Upper lobe of left lung (tissue), 4 donors: ENCODE data around the gene B3GNT3.

Experiments used
- POLR2A ChIP-seq, 4 donors: fragments of 450-650 bp; IDR thresholded peaks; one replicate each; pipeline ENCODE4 v1.5.1; 2016 to 2017; ENCODE audit warnings: antibody characterized with exemption in 4 of 4, mild to moderate bottlenecking in 2 of 4
- TF ChIP-seq, protein P1 (sequence below), 6 experiments: fragments of 450-650 bp in 4 of 6; fragments of 200-600 bp in 2 of 6; sonication (generic) in 2 of 6; IDR thresholded peaks; one replicate each; pipeline ENCODE4 v1.5.1; 2016 to 2019; ENCODE audit warnings: antibody characterized with exemption in 6 of 6

DNA sequence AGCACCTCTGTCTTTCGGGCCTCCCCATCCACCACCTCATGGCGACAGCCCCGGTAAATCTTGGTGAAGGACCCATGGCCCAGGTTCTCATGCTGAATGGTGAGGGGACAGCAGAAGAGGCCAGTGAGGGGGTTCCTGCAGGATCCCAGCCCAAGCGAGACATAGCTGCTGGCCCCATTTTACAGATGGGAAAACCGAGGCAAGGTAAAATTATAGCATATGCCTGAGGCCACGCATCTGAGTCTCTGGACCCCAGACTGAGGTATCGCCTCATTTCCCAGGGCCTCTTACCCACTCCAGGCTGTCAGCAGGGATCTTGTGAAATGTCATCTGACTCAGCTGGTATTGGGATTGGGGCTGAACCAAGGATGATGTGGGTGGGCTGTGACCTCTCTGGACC, 43.0 kb downstream of the B3GNT3 start:
- TF ChIP-seq, protein P1, sequence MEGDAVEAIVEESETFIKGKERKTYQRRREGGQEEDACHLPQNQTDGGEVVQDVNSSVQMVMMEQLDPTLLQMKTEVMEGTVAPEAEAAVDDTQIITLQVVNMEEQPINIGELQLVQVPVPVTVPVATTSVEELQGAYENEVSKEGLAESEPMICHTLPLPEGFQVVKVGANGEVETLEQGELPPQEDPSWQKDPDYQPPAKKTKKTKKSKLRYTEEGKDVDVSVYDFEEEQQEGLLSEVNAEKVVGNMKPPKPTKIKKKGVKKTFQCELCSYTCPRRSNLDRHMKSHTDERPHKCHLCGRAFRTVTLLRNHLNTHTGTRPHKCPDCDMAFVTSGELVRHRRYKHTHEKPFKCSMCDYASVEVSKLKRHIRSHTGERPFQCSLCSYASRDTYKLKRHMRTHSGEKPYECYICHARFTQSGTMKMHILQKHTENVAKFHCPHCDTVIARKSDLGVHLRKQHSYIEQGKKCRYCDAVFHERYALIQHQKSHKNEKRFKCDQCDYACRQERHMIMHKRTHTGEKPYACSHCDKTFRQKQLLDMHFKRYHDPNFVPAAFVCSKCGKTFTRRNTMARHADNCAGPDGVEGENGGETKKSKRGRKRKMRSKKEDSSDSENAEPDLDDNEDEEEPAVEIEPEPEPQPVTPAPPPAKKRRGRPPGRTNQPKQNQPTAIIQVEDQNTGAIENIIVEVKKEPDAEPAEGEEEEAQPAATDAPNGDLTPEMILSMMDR (IDR thresholded peaks at IDR 0.05) = no peak
- TF ChIP-seq POLR2A (IDR thresholded peaks at IDR 0.05) = no peak
